ENCODE results near the gene ATP6V1C2. TPM values are rescaled to one million over a fixed set of nuclear protein-coding genes. Genes with fewer than 3 reads are reported as not detected.

The ATP6V1C2 gene
- total and polyA plus RNA-seq, 2 experiments from 2014 or later, result 0.14 to 2.1 TPM

- no peak overlapping the region for H3K27ac Mint-ChIP-seq
- Histone ChIP-seq H2AFZ (no peak overlapping the region), H3K79me2 (replicated peaks; ENCODE audit: insufficient read depth) (no peaks in the 10 kb centered on the region), H3K27me3 (ENCODE audit: insufficient read depth) (no peaks in the 10 kb centered on the region), H3K4me1 (ENCODE audit: insufficient read depth) (peaks cover 4% of the 10 kb centered on the region; the same call in 1 of the 2 replicates), H3K9me2 (ENCODE audit: insufficient read depth) (no peaks in the 10 kb centered on the region), H3K36me3 (ENCODE audit: insufficient read depth) (no peaks in the 10 kb centered on the region), H3K4me3 (no peak overlapping the region), H4K20me1 (replicated peaks; ENCODE audit: insufficient read depth) (no peaks in the 10 kb centered on the region), H3K27ac (ENCODE audit: low read depth) (no peak overlapping the region), H3F3A (replicated peaks; ENCODE audit: low read depth) (no peaks in the 10 kb centered on the region), H3K4me2 (no peak overlapping the region)
- no peak for TF ChIP-seq EZH2phosphoT487 (IDR thresholded peaks at IDR 0.05; ENCODE audit: unreplicated experiment)
- no peak for TF ChIP-seq ZNF331 (CRISPR knock-in tag; IDR thresholded peaks at IDR 0.05; ENCODE audit: low read depth)
- no peak for TF ChIP-seq JUNB (IDR thresholded peaks at IDR 0.05; ENCODE audit: unreplicated experiment)
- TF ChIP-seq CREB1 (CRISPR knock-in tag; IDR thresholded peaks at IDR 0.05; ENCODE audit: low read depth), result no peak
- no peak for TF ChIP-seq REST (IDR thresholded peaks at IDR 0.05; ENCODE audit: unreplicated experiment)
- no peak for TF ChIP-seq CTCF (conservative IDR thresholded peaks at IDR 0.05; ENCODE audit: low read depth in 2 of 2)
- no peak for TF ChIP-seq EZH2 (IDR thresholded peaks at IDR 0.05; ENCODE audit: low read depth, unreplicated experiment)
- no peak for TF ChIP-seq ZNF462 (CRISPR knock-in tag; IDR thresholded peaks at IDR 0.05)
- no peak for TF ChIP-seq NANOG (IDR thresholded peaks at IDR 0.05; ENCODE audit: borderline replicate concordance)
- no peak for TF ChIP-seq ETS1 (IDR thresholded peaks at IDR 0.05)
- no peak for TF ChIP-seq POLR2AphosphoS5 (IDR thresholded peaks at IDR 0.05; ENCODE audit: low read depth)
- no peak for TF ChIP-seq ZNF114 (CRISPR knock-in tag; IDR thresholded peaks at IDR 0.05)
- TF ChIP-seq STAT1 (IDR thresholded peaks at IDR 0.05; ENCODE audit: unreplicated experiment), result no peak
- H3K4me3 Mint-ChIP-seq, result no peak overlapping the region
- H3K36me3 Mint-ChIP-seq (ENCODE audit: low read depth), result no peaks in the 10 kb centered on the region
- ATAC-seq (no peak), DNase-seq (ENCODE audit: low spot score) (no peak)
- H3K4me1 Mint-ChIP-seq, result peaks cover 7% of the 10 kb centered on the region
- H3K9me3 Mint-ChIP-seq, result no peaks in the 10 kb centered on the region
- H3K27me3 Mint-ChIP-seq (ENCODE audit: insufficient read depth, low read depth, poor library complexity), result peaks cover 6% of the 10 kb centered on the region
Observed at GRCh38 chr2:10826625-10827024, 105.2 kb downstream of the ATP6V1C2 start.
